Central memory CD4-positive, alpha-beta T cell (primary cell): ENCODE data around the gene ARHGAP22.

ENCODE experiments used
- DNase-seq: peaks from one replicate; pipeline ENCODE4 v3.0.0; 2022

ARHGAP22 gene

DNA sequence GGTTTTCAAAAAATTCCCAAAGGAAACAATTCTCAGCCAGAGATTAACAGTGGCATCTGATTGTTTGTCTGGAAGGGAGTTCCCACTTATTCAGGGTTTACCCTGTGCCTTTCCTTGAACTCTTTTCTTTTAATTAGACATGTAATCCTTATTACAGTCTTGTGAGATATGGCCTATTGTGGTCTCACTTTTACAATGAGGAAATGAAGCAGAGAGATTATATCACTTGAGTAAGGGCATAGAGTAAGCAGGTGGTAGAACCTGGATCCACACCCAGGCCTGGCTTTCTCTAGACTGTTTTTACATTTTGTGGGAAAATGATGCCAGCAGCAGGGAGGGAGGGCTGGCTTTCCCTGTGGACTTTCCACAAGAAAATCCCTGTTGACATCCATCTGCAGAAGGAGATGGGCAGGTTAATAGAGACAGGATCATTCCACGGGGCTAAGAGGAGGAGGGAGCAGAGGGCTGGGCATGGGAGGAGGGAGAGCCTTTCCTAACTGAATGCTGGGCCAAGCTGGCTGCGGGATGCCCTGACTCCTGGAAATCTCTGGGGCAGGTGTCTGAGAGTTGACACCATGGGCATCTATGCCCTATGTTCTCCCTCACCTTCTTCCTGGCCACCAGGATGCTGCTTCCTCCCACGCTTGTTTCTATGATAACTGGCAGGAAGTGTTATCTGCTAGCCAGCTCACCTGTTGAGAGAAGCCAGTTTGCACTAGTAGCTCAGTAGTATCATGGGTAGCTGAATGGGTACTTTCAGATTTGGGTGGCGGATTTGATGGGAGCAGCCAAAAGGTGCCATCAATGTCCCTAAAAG lies 28.7 kb upstream of the ARHGAP22 start:
- no peak for DNase-seq

DNA sequence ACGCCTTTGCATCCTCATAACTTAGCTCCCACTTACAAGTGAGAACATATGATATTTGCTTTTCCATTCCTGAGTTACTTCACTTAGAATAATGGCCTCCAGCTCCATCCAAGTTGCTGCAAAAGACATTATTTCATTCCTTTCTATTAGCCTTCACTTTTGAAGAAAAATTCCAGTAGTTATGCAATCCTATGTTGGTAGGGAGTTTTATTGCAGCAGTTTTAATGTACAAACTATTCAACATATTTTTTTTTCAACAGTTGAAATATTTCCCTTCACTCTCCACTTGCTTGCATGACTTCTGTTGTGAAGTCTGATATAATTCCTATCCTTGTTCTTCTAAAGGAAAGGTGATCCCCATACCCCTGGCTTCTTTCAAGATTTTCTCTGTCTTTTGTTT lies 27.3 kb upstream of the ARHGAP22 start:
- DNase-seq: no peak

DNA sequence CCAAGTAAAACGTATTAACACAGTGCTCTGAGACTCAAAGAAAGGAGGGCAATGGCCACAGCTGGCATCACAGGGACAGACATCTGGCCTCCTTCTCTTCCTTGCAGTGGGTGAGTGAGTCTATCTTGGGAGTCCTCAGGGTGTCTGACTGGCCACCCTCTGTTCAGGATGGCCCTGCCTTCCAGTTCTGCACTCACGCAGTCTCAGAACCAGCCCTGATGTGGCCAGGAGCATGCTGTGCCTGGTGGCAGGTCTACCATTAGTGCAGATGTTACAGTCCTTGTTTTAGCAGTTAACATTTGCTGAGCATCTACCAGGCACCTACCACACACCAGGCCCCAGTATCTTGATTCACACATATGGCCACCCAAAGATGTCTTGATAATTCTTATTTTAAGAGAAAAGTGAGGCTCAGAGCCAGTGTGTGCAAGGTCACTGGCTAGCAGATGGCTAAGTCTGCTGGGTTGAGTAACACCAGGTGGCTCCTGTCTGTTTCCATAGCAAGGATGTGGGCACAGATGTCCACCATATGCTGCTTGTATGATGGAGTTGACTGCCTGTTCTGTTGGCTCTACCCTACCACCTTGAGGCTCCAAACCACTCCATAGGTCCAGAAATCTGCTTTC lies 23.2 kb upstream of the ARHGAP22 start:
- DNase-seq: no peak

DNA sequence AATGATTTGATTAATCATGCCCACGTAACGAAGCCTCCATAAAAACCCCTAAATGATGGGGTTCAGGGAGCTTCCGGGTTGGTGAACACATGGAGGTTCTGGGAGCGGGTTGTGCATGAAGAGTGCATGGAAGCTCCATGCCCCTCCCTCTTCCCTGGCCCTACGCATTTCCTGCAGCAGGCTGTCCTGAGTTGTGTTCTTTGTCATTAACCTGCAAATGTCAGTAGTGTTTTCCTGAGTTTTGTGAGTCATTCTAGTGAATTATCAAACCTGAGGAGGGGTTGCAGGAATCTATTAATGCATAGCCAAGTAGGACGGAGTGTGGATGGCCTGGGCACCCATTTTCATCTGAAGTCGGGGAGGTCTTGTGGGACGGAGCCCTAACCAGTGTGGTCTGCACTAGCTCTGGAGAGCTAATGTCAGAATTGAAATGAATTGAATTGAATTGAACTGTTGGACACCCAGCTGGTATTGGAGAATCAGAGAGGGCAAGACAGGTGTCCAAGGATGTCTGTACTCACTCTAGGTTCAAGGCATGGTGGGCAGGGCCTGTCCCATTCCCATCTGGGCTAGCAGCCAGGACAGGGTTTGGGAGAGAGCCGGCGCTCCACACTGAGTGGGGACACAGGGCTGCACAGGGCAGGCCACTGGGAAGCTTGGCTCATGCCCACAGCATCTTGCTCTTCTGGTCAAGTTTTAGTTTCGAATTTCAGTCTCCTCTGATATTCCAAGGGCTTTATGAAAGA lies 22.3 kb upstream of the ARHGAP22 start:
- DNase-seq: no peak

DNA sequence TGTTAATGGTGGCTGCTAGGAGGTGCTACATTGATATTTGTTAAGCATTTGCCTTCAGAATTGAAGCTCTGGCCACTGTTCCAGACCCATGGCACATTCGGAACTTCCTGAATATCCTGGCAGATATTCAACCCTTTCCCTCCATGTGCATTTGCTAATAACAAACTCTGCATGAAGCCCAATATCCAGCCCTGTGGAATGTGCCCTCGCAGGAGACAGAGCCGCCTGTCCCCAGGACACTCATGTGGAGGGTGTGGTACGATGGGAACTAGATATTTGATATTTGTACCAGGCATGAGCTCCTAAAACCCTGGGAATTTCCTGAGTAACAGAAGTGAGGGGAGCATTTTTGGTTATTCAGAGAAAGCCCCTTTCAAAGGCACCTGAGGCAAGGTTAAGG lies 21.6 kb upstream of the ARHGAP22 start:
- DNase-seq: no peak

DNA sequence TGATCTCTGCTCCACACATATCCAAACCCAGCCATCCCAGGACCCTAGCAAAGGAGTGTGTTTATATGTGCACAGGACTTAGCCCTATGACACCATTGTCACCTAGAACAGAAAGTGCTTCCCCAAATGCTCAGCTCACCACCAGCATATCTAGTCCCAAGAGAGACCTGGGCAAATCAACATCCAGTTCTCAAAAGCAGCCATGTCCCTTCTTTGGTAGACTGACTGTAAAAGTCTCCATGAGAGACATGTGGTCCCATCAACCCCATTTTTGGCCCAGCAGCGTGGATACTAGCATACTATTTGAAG lies 20.9 kb upstream of the ARHGAP22 start:
- DNase-seq: no peak

DNA sequence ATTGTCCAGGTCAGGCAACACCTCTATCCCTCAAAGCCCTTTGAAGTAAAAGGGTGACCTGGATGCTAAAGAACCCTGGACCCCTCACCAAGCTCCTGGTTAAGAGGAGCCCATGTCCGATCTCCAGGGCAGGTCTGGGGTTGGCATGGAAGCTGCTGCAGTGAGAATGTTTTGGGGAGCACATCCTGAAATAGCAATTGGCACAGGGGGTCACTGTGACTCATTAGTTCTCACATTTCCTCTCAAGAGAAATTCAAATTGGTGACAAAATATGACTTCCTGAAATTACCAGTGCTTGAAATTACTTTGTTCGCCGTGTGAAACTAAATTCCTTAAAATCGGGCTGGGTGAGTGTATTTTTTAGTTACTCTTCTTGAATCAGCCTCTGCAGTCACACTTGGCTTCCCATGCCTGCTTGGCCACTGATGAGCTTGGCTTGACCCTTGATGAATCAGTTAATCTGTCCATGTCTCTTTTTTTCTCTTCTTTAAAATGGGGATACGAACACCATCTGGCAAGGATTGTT lies 18.8 kb upstream of the ARHGAP22 start:
- no peak for DNase-seq

DNA sequence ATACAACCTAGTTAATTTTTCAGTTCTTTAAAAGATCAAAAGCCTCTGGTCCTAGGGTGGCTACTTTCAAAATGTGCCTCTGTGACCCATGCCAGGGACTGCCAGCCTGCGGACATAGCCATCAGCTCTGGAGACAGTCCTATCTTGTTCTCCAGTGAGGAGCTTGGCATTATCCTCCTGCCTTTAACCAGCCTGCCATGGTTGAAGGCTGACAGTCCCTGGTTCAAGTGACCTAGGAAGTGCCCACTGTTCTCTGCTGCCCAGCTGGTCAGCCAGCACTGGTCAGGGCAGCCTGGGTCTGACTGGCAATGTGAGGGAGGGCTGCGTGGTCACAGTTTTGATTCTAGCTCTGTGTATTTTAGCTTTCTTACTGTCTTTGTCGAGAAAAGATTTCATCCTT lies 18.1 kb upstream of the ARHGAP22 start:
- DNase-seq: no peak

DNA sequence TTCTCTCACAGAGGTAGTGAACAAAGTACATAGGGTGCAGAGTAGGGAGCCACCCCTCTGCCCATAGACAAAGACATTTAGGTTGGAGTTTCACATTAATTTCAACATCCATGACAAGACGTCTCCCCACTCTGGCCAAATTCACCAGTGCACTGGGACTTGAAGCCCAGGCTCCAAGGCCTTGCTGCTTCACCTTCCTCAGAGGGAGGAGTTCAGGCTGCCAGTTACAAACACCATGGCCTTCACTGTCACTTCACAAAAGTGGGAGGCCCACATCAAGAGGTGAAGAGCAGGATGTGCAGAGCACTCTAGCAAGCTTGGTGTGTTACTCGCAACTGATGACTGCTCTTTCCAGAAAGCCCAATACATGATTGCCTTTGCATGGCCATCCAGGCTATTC lies 15.8 kb upstream of the ARHGAP22 start:
- DNase-seq: no peak

DNA sequence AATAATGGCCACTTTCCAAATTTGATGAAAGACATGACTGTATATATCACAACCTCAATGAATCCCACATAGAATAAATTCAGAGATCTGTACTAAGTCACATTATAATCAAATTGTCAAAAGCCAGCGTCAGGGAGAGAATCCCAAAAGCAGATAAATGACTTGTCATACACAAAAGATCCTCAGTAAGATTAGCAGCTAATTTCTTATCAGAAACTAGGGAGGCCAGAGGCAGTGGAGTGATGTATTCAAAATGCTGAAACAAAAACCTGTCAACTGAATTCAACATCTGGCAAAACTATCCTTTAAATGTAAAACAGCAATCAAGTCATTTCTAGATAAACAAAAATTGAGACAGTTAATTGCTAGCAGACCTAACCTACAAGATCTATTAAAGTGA lies 11.6 kb upstream of the ARHGAP22 start:
- DNase-seq: no peak

DNA sequence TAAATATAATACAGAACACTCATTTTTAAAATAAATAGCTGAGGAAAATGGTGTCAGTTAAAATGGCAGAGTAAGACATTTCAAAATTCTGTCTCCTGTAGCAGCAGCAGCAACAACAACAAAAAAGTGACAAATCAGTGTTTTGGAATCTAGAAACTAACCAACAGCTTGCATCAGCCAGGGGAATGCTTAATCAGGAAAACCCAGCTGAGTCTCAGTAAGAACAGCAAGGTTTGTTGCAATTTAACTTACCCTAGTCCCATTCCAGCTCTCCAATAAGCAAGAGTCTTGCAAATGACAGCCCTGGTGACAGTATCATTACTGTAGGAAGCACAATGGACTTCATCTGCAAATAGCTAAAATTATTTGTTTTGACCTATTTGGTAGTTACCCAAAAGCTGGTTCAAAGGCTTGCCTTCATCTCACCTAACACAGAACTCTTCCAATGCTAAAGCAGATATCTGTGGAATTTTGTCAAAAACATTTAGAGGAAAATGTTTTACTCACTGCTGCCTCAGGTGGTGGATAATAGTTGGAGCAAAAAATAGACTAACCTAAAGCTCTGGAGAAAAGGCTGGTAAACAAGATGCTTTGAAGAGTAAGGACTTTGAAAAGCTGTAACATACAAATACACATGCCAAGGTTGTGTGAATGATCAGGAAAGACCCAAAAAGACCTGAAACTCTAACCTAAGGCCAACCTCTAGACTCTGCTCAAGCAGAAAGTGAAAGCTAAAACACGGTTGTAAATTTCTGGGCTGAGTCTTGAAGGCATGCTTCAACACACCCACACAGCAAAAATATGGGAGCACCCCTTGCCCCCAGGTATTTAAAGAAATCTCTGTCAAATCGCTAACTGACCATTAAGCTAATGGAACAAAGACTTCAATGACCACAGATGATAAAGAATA lies 9.9 kb upstream of the ARHGAP22 start:
- no peak for DNase-seq

DNA sequence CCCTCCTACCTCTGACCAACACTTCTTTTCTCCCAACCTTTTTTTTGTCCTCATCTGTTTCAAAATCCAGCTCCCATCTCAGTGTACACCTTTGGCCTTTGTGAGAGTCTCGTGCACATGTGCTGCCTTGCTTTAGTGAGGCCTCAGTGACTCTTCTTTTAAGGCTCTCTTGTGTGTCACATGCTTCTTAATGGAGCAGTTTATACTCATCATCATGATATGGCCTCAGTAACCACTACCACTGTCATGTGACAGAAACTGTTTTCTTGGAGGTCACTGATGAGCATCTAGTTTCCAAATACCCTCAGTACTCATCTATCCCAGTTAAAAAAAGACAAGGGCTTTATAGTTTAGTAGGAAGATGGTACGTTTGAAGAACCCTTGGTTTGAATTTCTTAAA lies 8.1 kb upstream of the ARHGAP22 start:
- DNase-seq: no peak

DNA sequence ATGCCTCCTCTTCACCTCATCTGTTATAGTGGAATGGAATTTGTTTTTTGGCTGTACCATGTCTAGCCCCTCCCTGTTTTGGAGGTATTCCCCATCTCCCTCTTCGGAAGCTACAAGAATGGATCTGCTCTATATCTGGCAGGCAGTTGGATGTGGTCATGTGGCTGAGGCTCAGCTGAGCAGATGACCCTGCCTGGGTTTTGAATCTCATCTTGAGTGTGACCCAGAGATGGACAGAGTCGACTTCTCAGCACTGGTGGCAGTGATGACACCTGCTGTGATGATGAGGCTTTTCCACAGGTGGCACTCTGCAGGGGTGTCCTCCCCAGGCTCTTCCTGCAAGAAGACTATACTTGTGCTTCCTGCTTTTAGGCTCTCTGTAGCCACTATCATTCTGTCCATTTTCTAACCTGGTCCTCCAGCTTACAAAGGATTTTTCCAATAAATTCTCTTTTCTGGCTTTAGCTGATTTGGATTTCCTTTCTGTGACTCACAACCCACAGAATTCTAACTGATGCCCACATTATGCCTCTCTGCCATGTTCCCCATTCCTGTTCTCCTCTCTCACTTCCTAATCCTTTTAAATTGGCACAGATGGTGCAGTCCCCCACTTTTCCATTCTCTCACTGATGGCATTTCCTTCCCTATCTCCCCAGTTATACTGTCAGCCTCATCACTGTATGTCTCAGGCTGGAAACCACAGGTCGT lies 7.5 kb upstream of the ARHGAP22 start:
- no peak for DNase-seq

DNA sequence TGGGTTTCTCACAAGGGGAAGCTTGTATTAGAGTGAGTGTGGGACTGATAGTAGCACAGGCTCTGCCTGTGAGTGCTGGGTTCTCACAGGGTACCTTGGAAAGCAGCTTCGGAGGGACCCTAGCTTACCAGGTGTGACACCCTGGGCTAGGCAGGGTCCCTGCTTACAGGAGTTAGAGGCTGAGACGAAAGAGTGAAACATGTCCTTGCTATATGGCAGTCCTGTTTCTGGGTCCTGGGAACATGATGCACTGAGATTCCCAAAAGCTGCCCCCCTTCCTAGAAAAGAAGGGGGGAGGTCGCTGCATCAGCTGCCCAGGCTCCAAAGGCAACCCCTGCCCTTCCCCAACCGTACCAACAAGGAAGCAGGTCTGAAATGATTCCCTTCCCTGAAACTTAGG lies 6.3 kb upstream of the ARHGAP22 start:
- DNase-seq: no peak

DNA sequence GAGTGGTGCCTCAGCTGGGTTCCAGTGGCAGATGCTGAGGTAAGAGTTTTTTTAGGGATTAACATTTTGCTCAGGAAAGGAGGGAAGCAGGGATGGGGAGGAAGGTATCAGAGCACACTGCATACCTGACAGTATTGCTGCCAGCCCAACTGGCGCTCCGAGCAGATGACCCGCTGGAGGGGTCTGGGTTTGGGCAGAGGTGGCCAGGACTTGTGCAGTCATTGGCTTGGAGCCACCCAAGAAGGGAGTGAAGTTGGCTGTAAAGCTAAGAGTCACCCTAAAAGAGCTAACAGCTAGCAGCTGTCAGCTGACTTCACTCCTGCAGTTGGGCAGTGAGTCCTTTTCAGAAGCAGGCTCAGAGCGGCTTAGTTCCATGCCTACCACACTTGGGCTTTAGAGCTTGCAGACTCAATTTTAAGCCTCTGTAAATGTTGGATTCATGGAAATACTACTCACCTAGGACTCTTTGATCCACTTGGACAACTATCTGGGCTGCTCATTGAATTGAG lies 5.8 kb upstream of the ARHGAP22 start:
- DNase-seq: no peak

DNA sequence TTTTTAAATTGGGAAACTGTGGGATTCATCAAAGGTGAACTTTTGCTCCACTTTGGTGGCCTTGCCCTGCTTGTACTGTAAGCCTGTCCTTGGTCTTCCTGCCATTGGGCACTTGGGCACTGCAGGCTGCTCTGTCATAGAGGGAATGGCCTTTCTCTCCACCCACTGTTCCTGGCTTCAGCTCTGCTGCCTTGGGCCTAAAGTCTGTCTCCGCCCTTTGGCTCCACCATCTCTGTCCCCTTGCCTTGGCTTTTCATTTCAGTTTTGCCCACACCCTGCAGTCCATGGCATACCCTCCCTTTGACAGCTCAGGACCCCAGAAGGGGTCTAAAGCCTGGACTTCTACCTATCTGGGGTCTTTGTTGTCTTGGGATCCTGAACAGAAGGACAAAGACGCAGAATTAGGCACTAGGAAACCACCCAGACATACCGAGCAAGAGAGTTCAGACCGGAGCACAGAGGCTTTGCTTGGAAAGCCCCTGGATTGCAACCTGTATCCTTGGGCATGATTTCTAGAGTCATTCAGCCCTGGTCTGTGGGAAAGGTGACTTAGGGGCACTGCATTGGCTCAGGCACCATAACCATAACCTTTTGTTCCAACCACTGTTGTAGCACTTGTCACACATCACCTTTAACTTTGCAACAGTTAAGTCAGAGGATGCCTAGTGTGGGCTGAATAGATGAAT lies 5.2 kb upstream of the ARHGAP22 start:
- DNase-seq: no peak

DNA sequence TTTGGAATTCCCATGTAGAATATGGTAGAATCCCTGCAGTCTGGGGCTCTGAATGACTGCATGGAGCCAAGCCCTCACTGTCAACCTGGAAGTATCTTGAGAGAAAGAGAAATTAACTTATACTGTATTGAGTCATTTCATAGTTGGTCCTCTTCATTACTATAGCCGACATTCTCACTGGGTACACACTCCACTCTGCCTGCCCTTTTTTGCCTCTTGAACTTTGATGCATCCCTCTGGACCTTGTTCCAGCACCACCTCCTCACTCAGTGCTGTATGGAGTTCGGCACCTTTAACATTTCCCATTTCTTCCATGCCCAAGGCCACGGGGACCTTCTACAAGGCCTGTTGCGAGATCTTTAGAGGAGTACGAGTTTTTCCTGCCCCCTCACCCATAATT lies 4.6 kb upstream of the ARHGAP22 start:
- DNase-seq: no peak

DNA sequence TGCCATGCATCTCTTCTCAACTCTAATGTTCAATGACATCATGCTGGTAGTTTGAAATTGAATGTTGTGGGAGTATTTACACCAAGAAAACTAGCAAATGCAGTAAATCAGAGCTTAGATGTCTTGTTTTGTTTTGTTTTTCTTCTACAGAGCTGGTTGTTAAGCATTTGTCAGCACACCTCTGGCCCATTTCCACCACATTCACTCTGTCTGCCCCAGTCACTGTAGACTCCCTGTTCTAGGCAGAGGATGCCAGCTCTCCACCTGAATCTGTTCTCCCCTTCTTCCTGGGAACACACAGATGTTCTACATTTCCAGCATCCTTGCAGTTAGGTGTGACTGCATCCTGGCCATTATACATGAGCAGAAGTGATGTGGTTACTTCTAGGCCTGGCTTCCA lies 4.1 kb upstream of the ARHGAP22 start:
- DNase-seq: no peak

DNA sequence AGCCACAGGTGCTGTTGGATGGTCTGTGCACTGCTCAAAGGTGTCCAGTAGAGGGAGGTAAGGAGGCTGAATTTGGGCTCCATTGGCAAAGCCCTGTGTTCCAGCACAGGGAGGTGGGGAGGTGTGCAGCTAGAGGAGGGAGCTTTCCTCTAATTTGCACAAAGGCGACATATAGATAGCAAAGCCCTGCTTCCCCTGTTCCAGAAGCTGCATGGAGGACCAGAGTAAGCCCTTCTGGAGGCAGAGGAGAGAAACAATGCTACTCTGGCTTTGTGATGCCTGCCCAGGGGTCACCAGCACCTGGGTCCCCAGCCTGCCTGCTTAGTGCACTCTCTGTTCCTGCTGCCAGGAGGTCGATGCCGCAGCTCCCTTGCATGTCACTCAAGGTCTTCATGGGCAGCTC lies 3.4 kb upstream of the ARHGAP22 start:
- DNase-seq: no peak

DNA sequence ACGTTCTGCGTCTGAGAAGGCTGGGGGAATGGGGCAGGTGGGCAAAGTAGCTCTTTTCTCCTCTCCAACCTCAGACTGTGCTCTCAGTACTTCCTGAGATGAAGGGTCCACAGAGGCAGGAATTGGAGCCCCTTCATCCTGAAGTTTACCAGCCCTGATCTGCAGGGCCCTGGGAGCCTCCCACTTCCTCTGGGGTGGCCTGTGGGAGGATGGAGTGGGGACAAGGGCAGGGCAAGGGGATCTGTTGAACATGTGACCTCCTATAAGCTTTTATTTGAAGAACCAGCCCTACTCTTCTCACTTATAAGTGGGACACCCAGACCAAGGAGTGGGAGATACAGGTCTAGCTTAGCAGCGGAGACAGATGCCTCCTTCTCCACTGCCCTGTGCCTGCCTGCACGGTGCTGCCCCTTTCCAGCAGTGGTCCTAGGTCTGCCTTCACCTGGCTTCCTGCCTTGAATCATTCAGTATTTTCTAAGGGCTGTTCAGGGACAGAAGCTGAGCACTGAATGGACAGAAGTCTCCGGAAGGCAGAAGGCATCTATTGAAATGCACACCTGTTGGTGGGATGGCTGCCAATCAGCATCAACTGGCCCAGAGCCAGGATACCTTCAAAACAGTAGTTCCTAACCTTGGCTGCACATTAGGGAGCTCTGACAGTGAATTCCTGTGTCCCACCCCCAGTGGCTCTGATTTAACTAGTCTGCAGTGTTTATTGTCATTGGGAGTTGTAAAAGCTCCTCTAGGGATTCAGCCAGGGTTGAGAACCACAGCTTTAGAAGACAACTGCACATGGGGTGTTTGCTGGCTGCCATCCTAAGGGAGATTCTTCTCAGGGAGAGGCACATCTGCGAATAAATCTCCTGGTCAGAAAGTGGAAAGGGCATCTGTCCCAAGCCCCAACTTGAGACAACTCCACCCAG lies 2.7 kb upstream of the ARHGAP22 start:
- DNase-seq: no peak
